ENCODE measurements around the gene MEGF10. TPM values are rescaled to one million over a fixed set of nuclear protein-coding genes. Genes with fewer than 3 reads are reported as not detected.
"Not testable (repeated sequence)": the region's sequence is repeated elsewhere in the genome, so short reads cannot be mapped to it uniquely, and the experiment has no call there.

MEGF10 gene
- total RNA-seq, 2 experiments from 2014 or later, result not detected

- intact Hi-C loops (cut with micrococcal nuclease; ENCODE audit: unreplicated experiment); CTCF ChIA-PET (ENCODE audit: unreplicated experiment); H3K9me2 ChIP-seq (ENCODE audit: insufficient read depth, low read length); DNase-seq (ENCODE audit: low spot score); H3K36me3 ChIP-seq (ENCODE audit: insufficient read depth, low read length); H3K4me1 ChIP-seq (ENCODE audit: insufficient read depth, low read length, poor library complexity, severe bottlenecking); H3K9me3 ChIP-seq (ENCODE audit: low read length); H3K79me2 ChIP-seq (ENCODE audit: insufficient read depth, low read depth, low read length); H4K20me1 ChIP-seq (ENCODE audit: insufficient read depth, low read length); BruUV-seq (replicated peaks); H3K4me2 ChIP-seq (ENCODE audit: low read length); POLR2A ChIA-PET; H3K27ac ChIP-seq (ENCODE audit: low read depth, low read length, poor library complexity, severe bottlenecking); H3K4me3 ChIP-seq (ENCODE audit: low read depth, low read length, poor library complexity, severe bottlenecking); H2AFZ ChIP-seq (ENCODE audit: low read length): not testable (repeated sequence)
These were observed 22.3 kb upstream of the MEGF10 start for GRCh38 chr5:127268342-127268741.

- H3K27ac ChIP-seq (ENCODE audit: low read depth, low read length, poor library complexity, severe bottlenecking); H3K4me2 ChIP-seq (ENCODE audit: low read length); H3K79me2 ChIP-seq (ENCODE audit: insufficient read depth, low read depth, low read length); CTCF ChIA-PET (ENCODE audit: unreplicated experiment); H3K36me3 ChIP-seq (ENCODE audit: insufficient read depth, low read length); DNase-seq (ENCODE audit: low spot score); H3K4me1 ChIP-seq (ENCODE audit: insufficient read depth, low read length, poor library complexity, severe bottlenecking); H3K4me3 ChIP-seq (ENCODE audit: low read depth, low read length, poor library complexity, severe bottlenecking); H3K9me2 ChIP-seq (ENCODE audit: insufficient read depth, low read length); H3K9me3 ChIP-seq (ENCODE audit: low read length); H4K20me1 ChIP-seq (ENCODE audit: insufficient read depth, low read length); POLR2A ChIA-PET; H2AFZ ChIP-seq (ENCODE audit: low read length); BruUV-seq (replicated peaks); intact Hi-C loops (cut with micrococcal nuclease; ENCODE audit: unreplicated experiment): not testable (repeated sequence)
These were observed 19.9 kb upstream of the MEGF10 start for GRCh38 chr5:127270713-127271112.

DNA sequence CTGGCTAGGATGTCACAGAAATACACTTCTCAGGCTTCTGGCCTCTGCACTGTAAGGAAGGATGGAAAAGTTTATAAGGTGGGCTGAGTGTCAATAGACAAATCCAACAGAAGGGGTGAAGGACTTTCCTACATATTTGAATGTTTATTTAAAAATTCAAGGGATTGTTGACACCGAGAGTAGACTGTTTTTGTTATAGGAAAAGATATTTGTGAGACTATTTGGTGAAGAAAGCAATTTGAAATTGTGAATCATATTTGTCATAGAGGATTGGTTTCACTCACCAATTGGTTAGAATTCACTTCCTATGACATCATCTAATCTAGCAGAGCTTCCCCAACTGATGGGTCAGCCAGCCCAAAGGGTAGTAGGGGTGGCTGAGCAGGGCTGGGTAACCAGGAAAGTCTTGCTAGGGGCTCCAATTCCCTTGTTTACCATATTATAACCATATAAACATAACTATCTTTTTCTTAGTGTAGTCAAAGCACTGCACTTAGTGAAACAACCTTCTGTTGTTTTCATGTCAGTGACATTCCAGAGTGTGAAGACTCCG is 14.9 kb upstream of the MEGF10 start:
- Histone ChIP-seq H3K9me2 (ENCODE audit: insufficient read depth, low read length) (no peaks in the 10 kb centered on the region), H4K20me1 (ENCODE audit: insufficient read depth, low read length) (no peaks in the 10 kb centered on the region), H3K4me2 (ENCODE audit: low read length) (no peak overlapping the region), H3K36me3 (ENCODE audit: insufficient read depth, low read length) (no peaks in the 10 kb centered on the region), H3K9me3 (ENCODE audit: low read length) (no peaks in the 10 kb centered on the region), H3K79me2 (ENCODE audit: insufficient read depth, low read depth, low read length) (no peaks in the 10 kb centered on the region), H3K27ac (ENCODE audit: low read depth, low read length, poor library complexity, severe bottlenecking) (no peak overlapping the region), H3K4me1 (ENCODE audit: insufficient read depth, low read length, poor library complexity, severe bottlenecking) (no peaks in the 10 kb centered on the region), H2AFZ (ENCODE audit: low read length) (no peak overlapping the region), H3K4me3 (ENCODE audit: low read depth, low read length, poor library complexity, severe bottlenecking) (no peak overlapping the region)
- CTCF ChIA-PET (ENCODE audit: unreplicated experiment), result no interaction called here
- POLR2A ChIA-PET, result no interaction called here
- no peak for DNase-seq (ENCODE audit: low spot score)
- TF ChIP-seq CTCF (conservative IDR thresholded peaks at IDR 0.05; ENCODE audit: low read length) (no peak), EZH2phosphoT487 (IDR thresholded peaks at IDR 0.05; ENCODE audit: borderline replicate concordance, low read depth, low read length) (no peak)
- intact Hi-C loops (cut with micrococcal nuclease; ENCODE audit: unreplicated experiment), result no loop called here
- no TSS peak for BruUV-seq (replicated peaks)

Data from OCI-LY7 (cell line).